Measurements from ENCODE around the gene KLHL30.
"Not testable (repeated sequence)": the region's sequence is repeated elsewhere in the genome, so short reads cannot be mapped to it uniquely, and the experiment has no call there.

Gene KLHL30

DNA sequence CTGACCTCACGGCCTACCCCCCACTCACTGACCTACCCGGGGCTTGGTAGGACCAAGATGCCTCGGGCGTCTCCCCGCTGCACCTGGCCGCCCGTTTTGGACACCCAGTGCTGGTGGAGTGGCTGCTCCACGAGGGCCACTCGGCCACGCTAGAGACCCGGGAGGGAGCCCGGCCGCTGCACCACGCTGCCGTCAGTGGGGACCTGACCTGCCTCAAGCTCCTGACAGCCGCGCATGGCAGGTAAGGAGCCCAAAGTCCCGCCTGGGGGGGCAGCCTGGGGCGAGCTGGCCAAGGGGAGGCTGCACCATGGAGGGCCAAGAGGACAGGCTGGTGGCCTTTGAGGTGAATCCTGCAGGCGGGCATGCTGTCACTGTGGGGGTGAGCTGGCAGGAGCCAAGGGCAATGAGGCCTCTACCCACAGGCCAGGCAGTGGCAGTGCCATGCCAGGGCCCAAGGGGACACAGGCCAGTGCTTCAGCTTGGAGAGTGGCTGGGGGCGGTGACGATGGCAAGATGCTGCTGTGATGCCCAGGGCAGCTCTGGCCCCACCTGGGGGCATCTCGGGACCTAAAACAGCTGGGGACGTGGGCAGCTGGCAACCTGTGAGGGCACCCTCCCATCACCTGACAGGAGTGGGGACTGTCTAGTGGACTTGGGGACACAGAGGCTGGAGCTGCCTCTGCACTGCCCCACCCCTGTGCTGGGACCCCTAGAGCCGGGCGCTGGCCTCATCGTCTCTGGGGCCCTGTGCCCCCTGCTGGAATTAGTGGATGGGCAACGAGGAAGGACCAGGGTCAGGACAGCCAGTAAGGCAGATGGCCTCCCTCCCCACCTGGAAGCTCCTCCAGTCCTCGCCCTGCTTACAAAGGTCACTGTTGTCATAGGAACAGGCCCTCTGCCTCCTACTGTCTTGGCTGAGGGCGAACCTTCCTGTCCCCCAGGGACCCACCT lies 36.3 kb upstream of the KLHL30 start:
- DNase-seq, result no peak

DNA sequence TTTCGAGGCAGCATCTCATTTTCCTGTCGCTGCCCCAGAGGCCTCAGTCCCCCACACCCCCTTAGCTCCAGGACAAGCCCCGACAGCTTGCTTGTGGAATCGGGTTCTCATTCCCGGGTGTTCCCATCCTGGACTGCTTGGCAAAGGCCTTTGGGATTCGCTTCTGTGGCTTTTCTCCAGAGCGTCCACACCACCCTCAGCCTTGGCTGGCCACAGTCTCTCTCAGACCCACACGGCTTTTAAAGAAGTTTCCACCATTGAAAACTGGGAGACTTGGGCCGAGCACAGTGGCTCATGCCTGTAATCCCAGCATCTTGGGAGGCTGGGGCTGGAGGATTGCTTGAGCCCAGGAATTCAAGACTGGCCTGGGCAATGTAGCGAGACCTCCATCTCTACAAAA lies 35.6 kb upstream of the KLHL30 start:
- DNase-seq, result no peak

DNA sequence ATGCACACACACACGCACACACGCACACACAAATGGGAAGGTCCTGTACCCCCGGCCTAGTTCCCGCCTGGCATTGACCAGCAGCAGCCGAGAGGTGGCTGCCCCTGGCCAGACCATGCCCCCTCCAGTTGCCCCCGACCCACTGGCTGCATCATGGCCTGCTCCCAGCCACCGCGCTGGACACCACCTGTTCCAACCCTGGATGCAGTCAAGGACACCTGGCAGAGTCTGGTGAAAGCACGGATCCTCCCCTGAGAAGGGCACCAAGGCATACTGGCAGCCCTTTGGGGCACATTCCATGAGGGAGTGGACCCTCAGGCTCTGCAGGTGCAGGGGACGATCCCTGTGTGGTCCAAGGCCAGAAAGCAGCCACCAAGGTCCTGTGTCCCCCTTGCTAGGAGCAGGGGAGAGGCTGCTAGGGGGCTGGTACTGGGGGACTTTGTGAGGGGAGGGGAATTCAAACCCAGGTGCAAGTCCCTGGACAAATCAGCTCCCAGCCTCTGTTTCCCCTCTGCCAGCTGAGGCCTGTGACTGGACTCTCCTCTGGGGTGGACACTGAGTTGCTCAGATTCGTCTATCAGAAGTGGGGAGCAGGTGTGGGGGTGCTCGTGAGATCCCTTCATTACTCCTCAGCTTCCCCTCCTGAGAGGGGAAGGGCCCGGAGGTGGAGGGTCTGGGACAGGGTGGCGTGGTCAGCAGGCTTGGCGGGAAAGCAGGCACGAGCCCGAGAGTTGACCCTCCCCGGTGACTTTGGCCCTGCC lies 34.8 kb upstream of the KLHL30 start:
- no peak for DNase-seq

DNA sequence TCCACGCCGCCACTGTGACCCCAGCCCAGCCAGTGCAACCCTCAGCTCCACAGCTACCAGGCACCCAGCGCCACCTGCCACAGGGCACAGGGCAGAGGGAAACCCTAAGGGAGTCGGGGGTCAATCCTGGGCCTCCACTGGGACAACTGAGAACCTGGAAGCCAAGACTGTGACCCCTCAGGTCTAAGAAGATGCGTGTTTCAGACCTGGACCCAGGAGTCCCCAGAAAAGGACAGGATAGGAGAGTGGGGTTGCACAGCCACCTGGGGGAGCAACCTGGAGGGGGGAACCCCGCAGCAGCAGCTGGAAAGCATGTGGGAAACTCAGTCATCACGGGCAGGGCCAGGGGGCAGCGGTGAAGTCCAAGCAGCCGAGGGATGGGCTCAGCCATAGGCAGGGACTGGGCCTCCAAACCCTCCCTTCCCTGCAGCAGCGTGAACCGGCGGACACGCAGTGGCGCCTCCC lies 34.2 kb upstream of the KLHL30 start:
- no peak for DNase-seq

DNA sequence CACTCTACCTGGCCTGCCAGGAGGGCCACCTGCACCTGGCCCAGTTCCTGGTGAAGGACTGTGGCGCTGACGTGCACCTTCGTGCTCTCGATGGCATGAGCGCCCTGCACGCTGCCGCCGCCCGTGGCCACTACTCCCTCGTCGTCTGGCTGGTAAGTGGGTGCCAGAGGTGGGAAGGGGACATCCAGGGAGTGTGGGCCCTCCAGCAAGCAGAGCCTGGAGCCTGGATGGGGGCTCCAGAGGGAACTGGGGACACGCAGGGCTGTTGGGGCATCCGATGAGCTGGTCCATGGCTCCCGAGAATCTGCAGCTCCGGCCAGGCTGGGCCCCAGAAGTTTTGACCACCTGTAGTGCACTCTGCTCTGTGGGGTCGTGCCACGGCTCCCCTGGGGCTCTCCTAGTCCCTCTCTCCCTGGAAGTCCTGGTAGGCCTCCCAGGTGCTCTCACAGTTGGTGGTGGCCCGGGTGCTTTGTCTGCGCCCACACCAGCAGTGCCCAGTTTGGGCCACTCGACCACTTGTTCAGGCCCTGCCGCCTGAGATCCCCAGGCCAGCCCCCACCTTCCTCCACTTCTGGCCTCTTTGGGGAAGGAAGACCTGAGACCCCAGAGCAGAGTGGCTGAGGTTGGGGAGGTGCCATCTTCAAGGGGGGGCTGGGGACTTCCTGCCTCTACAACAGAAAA lies 33.6 kb upstream of the KLHL30 start:
- DNase-seq, result no peak

DNA sequence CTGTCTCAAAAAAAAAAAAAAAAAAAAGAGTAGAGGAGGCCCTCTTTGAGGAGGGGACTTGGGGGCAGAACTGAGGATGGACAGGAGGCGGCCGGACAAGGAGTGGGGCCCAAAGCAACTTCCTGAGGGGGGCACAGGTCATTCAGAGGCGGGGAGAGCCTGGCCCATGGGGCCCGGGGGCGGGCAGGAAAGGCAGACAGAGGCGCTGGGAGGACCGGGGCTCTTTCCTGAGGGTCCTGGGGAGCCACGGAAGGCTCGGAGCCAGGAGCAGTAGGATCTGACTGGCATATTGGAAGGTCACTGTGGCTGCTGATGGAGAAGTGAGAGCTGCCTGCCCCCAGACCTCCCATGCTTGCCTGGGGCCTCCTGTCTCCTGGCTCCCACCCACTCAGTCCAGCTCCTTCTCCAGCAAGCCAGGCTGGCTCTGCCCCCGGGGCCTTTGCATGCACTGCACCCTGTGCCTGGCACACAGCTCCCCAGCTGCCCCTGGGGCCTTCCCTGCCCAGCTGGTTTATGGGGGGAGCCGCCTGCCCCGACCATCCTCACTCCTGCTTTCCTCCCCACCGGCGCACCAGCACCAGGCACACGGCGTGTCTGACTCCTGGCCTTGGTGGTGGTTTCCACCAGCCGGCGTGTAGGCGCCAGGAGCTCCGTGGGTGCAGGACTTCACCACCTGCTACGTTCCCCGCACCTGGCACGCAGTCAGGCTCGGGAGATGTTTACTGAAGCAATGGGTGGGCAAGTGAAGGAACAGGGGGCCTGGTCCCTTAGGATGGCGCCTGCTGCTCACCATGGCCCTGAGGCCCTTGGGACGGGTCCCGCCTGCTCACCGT lies 32.7 kb upstream of the KLHL30 start:
- no peak for DNase-seq

DNA sequence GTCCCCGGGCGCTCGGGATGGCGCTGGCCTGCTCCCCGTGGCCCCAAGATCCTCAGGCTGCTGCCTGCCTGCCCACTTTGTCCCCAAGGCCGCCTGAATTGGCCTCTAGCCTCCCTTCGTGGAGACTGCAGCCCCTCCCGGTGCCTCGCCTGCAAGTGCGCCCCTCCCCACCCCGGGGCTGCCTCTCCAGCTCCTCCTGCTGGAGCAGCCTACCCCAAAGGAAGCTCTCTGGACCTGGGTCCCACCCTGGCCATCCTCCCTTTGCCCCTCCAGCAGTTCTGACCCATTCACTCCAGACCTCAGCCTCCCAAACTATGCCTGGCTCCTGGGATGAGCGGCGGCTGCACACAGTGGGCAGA lies 32.1 kb upstream of the KLHL30 start:
- no peak for DNase-seq

DNA sequence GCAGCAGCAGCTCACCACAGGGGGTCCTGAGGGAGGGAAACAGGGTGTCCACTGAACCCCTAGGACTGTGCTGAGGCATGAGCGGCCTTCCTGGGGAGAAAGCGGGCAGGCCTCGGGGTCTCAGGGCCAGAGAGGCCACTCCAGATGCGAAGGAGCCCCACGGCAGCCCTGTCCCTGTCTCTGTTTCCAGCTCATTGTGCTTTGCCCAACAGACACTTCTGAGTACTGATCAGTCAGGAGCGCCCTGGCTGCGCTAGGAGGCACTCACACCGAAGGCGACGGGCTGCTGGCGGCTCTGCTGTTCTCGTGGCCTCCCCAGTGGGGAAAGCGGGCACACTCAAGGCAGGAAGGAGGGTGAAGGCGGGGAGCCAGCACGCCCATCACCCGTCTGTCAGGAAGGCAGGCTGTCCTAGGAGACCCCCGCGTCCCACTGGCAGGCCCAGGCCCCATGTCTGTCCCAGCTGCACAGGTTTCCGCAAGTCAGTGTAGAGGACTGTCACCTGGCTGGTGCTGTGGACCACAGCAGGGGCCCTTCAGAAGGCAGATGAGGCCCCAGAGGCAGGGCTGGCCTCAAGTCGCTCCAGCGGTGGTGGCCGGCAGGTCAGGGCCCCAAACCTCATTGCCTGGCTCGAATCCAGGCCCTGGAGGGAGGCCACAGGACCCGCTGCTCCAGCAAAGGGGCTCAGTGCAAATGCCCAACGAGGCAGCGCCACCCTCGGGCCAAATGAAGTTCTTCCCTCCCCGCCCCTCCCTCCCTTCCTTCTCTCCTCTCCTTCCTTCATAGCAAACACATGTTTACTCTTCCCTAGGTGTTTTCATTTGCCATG lies 31.6 kb upstream of the KLHL30 start:
- no peak for DNase-seq

DNA sequence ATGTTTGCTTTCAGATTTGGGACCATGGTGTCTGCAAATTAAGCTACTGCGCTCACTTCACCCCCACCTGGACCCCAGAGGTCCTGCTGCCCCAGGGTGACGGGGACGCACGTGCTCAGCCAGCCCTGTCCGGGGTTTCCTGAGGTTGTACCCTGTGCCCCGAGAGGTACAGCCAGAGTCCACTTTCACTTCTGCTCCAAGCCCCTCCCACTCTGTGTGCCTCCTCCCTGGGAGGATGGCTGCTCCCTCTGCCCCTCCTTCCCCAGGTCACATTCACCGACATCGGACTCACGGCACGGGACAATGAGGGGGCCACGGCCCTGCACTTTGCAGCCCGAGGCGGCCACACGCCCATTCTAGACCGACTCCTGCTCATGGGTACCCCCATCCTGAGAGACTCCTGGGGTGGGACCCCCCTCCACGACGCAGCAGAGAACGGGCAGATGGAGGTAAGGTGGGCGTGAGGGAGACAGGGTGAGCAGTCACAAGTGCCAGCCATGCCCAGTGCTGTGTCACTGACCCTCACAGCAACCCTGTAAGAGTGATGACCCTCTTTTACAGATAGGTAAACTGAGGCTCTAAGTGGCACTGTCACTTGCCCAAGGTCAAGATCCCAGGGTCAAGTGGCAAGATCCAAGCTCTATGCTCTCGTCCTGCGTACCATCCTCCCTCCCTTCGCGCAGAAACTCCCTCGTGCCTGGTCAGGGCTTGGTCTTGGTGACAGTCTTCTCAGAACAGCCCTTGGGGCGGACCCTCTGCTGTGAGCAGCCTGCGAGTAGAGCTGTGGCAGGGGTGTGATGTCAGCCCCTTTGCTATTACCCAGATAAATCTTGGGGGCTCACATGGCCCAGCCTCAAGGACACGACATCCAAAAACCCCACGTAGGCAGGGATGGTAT lies 30.7 kb upstream of the KLHL30 start:
- no peak for DNase-seq

DNA sequence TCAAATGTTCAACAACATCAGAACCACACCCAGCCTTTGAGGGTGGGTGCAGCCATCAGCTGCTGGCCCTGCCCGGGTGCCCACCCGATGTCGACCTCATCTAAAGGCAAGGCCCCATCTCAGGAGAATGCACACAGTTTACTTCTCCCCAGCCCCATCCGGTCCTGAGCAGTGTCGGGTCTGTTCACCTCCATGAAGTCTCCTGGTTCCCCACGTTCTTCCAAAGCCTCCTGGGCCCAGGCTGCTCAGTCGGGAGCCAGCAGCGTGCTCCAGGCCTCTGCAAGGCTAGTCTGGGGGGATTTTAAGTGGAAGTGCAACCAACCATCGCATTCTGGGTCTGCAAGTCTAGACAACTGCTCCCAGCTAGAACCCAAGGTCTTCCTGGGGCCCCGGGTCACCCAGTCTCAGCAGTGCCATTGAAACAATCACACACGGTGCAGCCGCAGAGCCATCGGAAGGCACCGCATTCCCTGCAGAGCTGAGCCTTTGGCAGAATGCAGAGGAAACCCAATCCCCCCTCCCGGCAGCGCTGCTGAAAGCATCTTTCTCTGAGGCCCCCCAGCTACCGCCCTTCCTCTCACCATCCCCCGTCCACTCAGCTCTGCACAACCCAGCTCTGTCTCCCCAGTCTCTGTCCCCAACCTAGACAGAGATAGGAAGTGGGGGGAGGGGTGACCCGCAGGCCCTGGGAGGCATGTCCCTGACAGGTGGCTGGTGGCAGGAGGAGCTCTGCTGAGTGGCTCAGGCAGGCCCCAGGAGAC lies 29.9 kb upstream of the KLHL30 start:
- no peak for DNase-seq

DNA sequence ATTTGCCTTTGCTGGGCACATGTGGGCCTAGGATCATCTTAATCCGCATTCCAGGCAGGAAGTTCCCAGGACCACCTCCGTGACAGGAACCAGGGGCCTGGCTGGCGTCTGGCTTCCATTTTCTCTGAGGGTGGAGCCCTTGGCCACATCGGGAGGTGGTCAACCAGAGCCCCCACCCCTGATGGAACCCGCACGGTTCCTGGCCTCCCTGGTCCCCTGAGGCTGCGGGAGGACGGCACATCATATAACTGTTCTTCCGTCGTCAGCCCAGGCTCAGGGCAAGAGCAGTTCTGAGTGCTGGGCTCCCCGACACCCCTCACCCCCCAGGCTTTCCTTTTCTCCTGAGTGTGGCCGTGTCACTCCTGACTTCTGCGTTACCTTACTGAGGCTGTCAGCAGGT lies 24.9 kb upstream of the KLHL30 start:
- no peak for DNase-seq

DNA sequence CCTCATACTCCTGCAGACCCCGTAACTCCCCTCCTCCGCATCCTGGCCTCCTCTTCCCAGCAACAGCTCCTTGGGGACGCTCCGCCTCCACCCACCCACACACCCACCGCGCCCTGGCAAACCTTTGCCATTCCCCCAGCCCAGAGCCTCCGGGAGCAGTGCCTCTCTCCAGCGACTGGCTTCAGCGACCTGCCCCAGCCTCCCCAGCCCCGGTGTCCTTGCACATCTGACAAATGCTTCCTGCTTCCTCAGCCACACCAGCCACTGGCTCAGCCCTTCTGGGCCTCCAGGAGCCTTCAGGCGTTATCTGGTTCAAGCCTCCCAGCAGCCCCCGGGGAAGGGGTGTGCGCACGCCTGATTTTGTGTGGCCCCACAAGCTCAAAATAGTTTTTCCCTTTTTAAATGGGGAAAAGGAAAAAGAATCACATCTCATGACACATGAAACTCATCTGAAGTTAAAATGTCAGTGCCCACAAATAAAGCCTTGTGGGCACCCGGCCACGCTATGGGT lies 24.1 kb upstream of the KLHL30 start:
- no peak for DNase-seq

DNA sequence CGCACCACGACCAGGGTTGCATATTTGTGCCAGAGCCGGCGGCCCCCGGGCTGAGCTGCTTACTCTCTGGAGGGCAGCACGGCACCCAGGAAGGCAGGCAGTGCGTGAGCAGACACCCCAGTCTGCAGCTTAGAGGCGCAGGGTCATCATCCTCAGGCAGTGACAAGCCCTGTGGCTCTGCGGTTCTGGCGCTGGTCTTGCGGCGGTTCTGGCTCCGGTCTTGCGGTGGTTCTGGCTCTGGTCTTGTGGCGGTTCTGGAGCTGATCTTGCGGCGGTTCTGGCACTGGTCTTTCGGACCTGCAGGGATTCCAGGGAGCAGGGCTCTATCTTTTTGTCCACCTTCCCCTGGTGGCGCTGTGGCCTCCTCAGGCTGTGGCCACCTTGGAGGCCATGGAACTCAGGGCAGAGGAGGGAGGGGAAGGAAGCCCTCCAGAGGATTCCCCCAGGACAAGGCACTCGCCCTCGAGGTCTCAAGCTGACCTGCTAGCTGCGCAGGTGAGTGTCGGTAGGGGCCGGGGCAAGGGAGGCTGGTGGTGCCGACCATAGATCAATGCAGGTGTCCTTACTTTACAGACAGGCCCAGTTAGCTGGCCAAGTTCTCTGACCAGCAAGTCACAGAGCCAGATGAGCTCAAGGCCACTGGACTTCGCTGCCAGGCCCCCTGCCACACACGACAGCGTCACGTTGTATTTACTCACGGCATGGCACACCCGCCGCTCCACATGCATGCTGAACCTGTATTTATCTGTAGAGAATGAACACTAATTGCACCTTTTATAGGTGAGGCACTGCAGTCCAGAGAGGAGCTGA lies 23.4 kb upstream of the KLHL30 start:
- DNase-seq, result no peak

DNA sequence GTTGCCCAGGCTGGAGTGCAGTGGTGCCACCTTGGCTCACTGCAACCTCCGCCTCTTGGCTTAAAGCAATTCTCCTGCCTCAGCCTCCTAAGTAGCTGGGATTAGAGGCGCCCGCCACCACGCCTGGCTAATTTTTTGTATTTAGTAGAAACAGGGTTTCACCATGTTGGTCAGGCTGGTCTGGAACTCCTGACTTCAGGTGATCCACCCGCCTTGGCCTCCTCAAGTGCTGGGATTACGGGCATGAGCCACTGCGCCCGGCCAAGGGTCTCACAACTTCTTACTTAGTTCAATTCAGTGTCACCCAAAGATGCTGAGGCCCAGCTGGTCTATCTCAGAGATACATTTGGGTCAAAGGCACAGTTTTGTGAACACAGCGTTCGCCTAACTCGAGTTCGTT lies 22.8 kb upstream of the KLHL30 start:
- not testable (repeated sequence) for DNase-seq

DNA sequence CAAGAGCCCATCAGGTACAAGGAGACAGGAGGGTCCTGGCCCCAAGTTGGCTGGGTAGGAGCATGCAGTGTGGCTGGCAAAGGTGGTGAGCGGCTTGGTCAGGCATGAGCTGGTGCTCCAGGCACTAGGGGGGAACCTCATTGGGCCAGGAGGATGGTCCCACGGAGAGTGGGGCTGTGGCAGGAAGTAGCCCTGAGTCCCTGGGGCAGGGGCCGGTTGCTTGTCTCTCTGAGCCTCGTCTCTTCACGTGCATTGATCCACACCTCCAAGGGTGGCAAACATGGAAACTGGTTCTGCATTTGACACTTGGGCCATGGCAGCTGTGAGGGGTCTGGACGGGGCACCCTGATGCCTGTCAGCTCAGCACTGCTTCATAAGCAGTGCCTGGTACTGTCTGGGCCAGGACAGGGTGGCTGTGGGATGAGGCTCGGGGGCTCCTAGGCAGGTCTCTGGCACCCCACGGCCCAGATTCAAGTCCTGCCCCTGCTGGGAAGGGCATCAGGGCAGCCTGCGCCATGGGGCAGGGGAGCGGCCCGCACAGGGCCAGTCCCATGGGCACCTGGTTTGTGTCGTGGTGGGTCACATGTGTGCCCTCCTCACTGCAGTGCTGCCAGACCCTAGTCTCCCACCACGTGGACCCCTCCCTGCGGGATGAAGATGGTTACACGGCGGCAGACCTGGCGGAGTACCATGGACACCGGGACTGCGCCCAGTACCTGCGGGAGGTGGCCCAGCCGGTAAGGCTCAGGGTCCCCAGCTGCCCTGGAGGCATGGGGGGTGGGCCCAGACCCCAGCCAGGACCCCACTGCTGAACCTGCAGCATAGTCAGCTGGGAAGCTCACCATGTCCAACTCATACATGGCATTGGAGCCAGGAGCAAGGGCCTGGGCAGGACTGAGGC lies 21.9 kb upstream of the KLHL30 start:
- no peak for DNase-seq

DNA sequence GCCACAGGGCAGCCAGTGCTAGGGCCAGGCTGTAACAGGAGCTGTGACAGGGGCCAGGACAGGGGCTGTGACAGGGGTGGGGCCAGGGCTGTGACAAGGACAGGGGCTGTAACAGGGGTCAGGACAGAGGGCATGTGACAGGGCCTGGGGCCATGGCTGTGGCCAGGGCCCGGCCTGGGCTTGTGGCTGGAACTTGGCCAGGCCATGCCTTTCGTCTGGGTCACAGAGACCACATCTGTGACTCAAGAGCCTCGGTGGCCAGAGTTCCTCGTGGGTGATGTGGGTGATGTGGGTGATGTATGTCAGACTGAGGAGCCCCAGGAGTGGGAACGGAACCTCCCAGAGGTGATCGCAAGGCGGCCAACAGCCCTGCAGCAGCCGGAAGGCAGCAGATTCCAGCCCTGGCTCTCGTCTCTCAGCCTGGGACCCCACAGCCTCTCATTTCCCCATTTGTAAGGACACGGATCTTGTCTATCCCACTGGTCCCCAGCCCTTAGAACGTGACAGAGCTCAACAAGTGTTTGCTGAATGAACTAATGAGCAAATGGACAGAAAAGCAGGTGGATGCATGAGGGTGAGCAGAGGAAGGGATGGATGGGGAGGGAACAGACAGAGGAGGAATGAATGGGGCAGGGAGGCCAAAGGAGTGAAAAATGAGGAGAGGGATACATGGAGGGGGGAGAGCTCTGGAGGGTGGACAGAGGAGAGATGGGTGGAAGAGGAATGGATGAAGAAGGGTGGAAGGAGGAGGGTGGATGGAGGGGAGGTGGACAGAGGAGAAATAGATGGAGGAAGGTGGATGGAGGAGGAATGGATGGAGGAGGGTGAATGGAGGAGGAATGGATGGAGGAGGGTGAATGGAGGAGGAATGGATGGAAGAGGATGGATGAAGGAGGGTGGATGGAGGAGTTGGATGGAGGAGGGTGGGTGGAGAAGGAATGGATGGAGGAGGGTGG lies 21.0 kb upstream of the KLHL30 start:
- no peak for DNase-seq
